ENCODE results near the gene NOBOX.

The NOBOX gene

DNA sequence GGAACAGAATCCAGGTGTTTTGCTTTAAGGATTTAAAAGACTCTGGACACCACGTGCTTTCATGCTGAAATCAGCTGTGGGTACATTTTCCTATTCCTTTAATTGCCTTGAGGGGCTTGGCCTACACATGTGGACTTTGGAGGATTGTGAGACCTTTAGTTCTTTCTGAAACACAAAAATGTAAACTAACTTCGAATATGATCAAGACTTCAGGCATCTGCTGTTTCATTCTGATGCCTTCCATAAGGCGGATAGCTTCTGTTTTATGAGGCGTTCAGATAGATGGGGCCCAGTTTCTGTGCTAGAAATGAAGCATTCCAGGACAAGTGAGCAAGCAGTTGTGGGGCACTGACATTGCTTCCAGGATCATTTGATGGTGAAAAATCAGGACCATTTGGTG lies 1.5 kb upstream of the NOBOX start:
- H3K9me3 ChIP-seq (ENCODE audit: low read length) = no peaks in the 10 kb centered on the region

DNA sequence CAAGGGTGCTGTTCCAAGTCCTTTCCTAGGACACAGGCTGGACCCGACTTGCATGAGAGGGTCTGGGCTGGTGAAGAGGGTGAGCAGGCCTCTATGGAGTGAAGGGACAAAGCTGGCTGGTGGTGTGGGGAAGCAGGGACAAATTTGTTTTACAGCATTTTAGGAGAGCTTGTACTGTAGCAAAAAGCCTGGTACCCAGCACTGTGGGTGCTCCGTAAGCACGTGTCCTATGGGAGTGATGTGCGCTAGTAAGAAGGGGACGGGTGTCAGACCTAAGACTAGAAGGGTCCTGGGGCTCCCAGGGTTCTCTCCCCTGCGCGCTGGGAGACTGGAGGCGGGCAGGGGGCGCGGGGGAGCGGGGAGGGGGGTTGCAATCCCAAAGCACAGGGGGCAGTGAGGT lies 391 bp downstream of the NOBOX start:
- no peaks in the 10 kb centered on the region for H4K20me1 ChIP-seq (ENCODE audit: insufficient read depth, low read length)
- H3K79me2 ChIP-seq (ENCODE audit: insufficient read depth, low read length) = no peaks in the 10 kb centered on the region
- H3K4me3 ChIP-seq (ENCODE audit: low read depth, low read length, poor library complexity, severe bottlenecking) = no peak overlapping the region
- no peak overlapping the region for H2AFZ ChIP-seq (ENCODE audit: low read length)
- no peak overlapping the region for H3K9ac ChIP-seq (ENCODE audit: low read length)
- H3K4me2 ChIP-seq (ENCODE audit: low read length) = no peak overlapping the region
- no peaks in the 10 kb centered on the region for H3K36me3 ChIP-seq (ENCODE audit: insufficient read depth, low read length)
- H3K4me1 ChIP-seq (ENCODE audit: insufficient read depth, low read length, severe bottlenecking) = no peaks in the 10 kb centered on the region
- no peak overlapping the region for H3K27ac ChIP-seq (ENCODE audit: low read depth, low read length, poor library complexity, severe bottlenecking)
- no peaks in the 10 kb centered on the region for H3K9me3 ChIP-seq (ENCODE audit: low read length)
- no peak for TF ChIP-seq EZH2 (IDR thresholded peaks at IDR 0.05; ENCODE audit: borderline replicate concordance, low read length)
- TF ChIP-seq, protein P1, sequence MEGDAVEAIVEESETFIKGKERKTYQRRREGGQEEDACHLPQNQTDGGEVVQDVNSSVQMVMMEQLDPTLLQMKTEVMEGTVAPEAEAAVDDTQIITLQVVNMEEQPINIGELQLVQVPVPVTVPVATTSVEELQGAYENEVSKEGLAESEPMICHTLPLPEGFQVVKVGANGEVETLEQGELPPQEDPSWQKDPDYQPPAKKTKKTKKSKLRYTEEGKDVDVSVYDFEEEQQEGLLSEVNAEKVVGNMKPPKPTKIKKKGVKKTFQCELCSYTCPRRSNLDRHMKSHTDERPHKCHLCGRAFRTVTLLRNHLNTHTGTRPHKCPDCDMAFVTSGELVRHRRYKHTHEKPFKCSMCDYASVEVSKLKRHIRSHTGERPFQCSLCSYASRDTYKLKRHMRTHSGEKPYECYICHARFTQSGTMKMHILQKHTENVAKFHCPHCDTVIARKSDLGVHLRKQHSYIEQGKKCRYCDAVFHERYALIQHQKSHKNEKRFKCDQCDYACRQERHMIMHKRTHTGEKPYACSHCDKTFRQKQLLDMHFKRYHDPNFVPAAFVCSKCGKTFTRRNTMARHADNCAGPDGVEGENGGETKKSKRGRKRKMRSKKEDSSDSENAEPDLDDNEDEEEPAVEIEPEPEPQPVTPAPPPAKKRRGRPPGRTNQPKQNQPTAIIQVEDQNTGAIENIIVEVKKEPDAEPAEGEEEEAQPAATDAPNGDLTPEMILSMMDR (IDR thresholded peaks at IDR 0.05; ENCODE audit: low read length) = no peak
- H3F3A ChIP-seq (ENCODE audit: insufficient read depth, low read length) = no peaks in the 10 kb centered on the region
- H3K9me2 ChIP-seq (ENCODE audit: low read depth, low read length) = no peaks in the 10 kb centered on the region
- H3K27me3 ChIP-seq (ENCODE audit: insufficient read depth, low read length) = no peaks in the 10 kb centered on the region; the same call in 1 of the 2 replicates

More for the DNA sequence above, 1.5 kb upstream of the NOBOX start:
- H3K9ac ChIP-seq (ENCODE audit: low read length) = no peak overlapping the region
- H3K27me3 ChIP-seq (ENCODE audit: insufficient read depth, low read length) = no peaks in the 10 kb centered on the region; the same call in 1 of the 2 replicates
- H3K36me3 ChIP-seq (ENCODE audit: insufficient read depth, low read length) = no peaks in the 10 kb centered on the region
- no peak overlapping the region for H3K27ac ChIP-seq (ENCODE audit: low read depth, low read length, poor library complexity, severe bottlenecking)
- H3K4me3 ChIP-seq (ENCODE audit: low read depth, low read length, poor library complexity, severe bottlenecking) = no peak overlapping the region
- no peaks in the 10 kb centered on the region for H3F3A ChIP-seq (ENCODE audit: insufficient read depth, low read length)
- no peak for TF ChIP-seq EZH2 (IDR thresholded peaks at IDR 0.05; ENCODE audit: borderline replicate concordance, low read length)
- TF ChIP-seq, protein P1 (IDR thresholded peaks at IDR 0.05; ENCODE audit: low read length) = no peak
- no peaks in the 10 kb centered on the region for H4K20me1 ChIP-seq (ENCODE audit: insufficient read depth, low read length)
- no peaks in the 10 kb centered on the region for H3K4me1 ChIP-seq (ENCODE audit: insufficient read depth, low read length, severe bottlenecking)
- H2AFZ ChIP-seq (ENCODE audit: low read length) = no peak overlapping the region
- no peaks in the 10 kb centered on the region for H3K9me2 ChIP-seq (ENCODE audit: low read depth, low read length)
- H3K4me2 ChIP-seq (ENCODE audit: low read length) = no peak overlapping the region
- H3K79me2 ChIP-seq (ENCODE audit: insufficient read depth, low read length) = no peaks in the 10 kb centered on the region

DNA sequence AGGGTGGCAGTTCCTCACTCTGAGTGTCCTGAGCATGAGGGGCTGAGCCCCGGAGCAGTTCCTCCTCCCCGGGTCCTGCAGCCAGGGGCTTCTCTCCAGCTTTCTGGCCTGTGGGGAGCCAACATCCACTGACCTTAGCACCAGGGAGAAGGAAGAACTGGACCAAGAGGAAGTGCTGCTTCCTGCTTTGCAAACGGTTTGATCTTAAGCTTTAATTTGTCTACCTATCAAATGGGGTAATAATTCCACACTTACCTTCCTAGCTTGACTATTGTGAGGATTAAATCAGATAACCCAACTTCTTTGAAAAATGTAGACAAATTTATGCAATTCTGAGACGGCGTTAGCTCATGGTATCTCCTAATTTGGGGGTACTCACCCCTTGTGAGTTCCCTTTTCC lies 2.0 kb downstream of the NOBOX start:
- Histone ChIP-seq H3K9me2 (ENCODE audit: low read depth, low read length) (no peaks in the 10 kb centered on the region), H3F3A (ENCODE audit: insufficient read depth, low read length) (no peaks in the 10 kb centered on the region), H2AFZ (ENCODE audit: low read length) (no peak overlapping the region), H3K4me3 (ENCODE audit: low read depth, low read length, poor library complexity, severe bottlenecking) (no peak overlapping the region), H3K79me2 (ENCODE audit: insufficient read depth, low read length) (no peaks in the 10 kb centered on the region), H3K27ac (ENCODE audit: low read depth, low read length, poor library complexity, severe bottlenecking) (no peak overlapping the region), H3K9me3 (ENCODE audit: low read length) (no peaks in the 10 kb centered on the region), H4K20me1 (ENCODE audit: insufficient read depth, low read length) (no peaks in the 10 kb centered on the region), H3K9ac (ENCODE audit: low read length) (no peak overlapping the region), H3K4me1 (ENCODE audit: insufficient read depth, low read length, severe bottlenecking) (no peaks in the 10 kb centered on the region), H3K36me3 (ENCODE audit: insufficient read depth, low read length) (no peaks in the 10 kb centered on the region), H3K4me2 (ENCODE audit: low read length) (no peak overlapping the region), H3K27me3 (ENCODE audit: insufficient read depth, low read length) (no peaks in the 10 kb centered on the region; the same call in 1 of the 2 replicates)
- TF ChIP-seq, protein P1 (IDR thresholded peaks at IDR 0.05; ENCODE audit: low read length) = no peak
- no peak for TF ChIP-seq EZH2 (IDR thresholded peaks at IDR 0.05; ENCODE audit: borderline replicate concordance, low read length)
